GM12878 (cell line): Measurements from ENCODE around the gene CHAC1. TPM values are rescaled to one million over a fixed set of nuclear protein-coding genes. Genes with fewer than 3 reads are reported as not detected.
A peak's percentile ranks its signal among the peaks of the same experiment; 100 is the strongest.

ENCODE experiments used
- BCL11A ChIP-seq: IDR thresholded peaks from 2 replicates; pipeline ENCODE4 v1.6.1; 2011; ENCODE audit warnings: low read depth, low read length
- BRCA1 ChIP-seq: IDR thresholded peaks from 2 replicates; pipeline ENCODE4 v1.6.1; 2011; ENCODE audit warnings: low read depth, low read length, improper control_type of control experiment
- CBX3 ChIP-seq: fragments of 200-600 bp; sonication (generic); IDR thresholded peaks from 2 replicates; pipeline ENCODE4 v1.6.1; 2016; ENCODE audit warnings: low read depth, borderline replicate concordance
- CHD2 ChIP-seq: IDR thresholded peaks from 2 replicates; pipeline ENCODE4 v1.6.1; 2011; ENCODE audit warnings: low read depth, low read length, improper control_type of control experiment, borderline replicate concordance
- CTCF ChIP-seq, 3 experiments: IDR thresholded peaks in 2 of 3; conservative IDR thresholded peaks in 1 of 3; 2 replicates each; pipeline ENCODE4 v1.5.1; 2011; ENCODE audit warnings: low read depth in 3 of 3, low read length in 3 of 3, mild to moderate bottlenecking in 3 of 3, control low read depth in 2 of 3, moderate library complexity in 2 of 3, inconsistent platforms in 1 of 3, mixed read lengths in 1 of 3; ENCODE audit not compliant: control insufficient read depth in 2 of 3, insufficient read depth in 1 of 3; ENCODE audit errors: extremely low read depth in 1 of 3
- ELK1 ChIP-seq: IDR thresholded peaks from 2 replicates; pipeline ENCODE4 v1.6.1; 2012; ENCODE audit warnings: low read depth, low read length, improper control_type of control experiment
- GABPA ChIP-seq: IDR thresholded peaks from 2 replicates; pipeline ENCODE4 v1.6.1; 2014; ENCODE audit warnings: antibody characterized with exemption, low read depth, mild to moderate bottlenecking, inconsistent platforms
- KAT2A ChIP-seq: conservative IDR thresholded peaks from 2 replicates; pipeline ENCODE4 v1.6.1; 2011; ENCODE audit warnings: low read depth, low read length; ENCODE audit not compliant: control insufficient read depth
- KDM1A ChIP-seq: fragments of 200-600 bp; sonication (generic); IDR thresholded peaks from 2 replicates; pipeline ENCODE4 v1.6.1; 2016; ENCODE audit warnings: borderline replicate concordance
- MAX ChIP-seq: IDR thresholded peaks from 2 replicates; pipeline ENCODE4 v1.6.1; 2012; ENCODE audit warnings: low read depth, low read length, improper control_type of control experiment
- RELA ChIP-seq: fragments of 450-650 bp; IDR thresholded peaks from 2 replicates; pipeline ENCODE4 v1.8.0; 2014; ENCODE audit warnings: borderline replicate concordance; ENCODE audit not compliant: partially characterized antibody
- SPI1 ChIP-seq: IDR thresholded peaks from 2 replicates; pipeline ENCODE4 v1.6.1; 2011; ENCODE audit warnings: low read depth, mild to moderate bottlenecking, low read length, moderate library complexity, borderline replicate concordance; ENCODE audit not compliant: insufficient read depth
- STAT3 ChIP-seq: IDR thresholded peaks from 2 replicates; pipeline ENCODE4 v1.6.1; 2011; ENCODE audit warnings: low read depth, low read length, improper control_type of control experiment
- SUPT20H ChIP-seq: IDR thresholded peaks from 2 replicates; pipeline ENCODE4 v1.6.1; 2011; ENCODE audit warnings: low read depth, mild to moderate bottlenecking, low read length, moderate library complexity, borderline replicate concordance; ENCODE audit not compliant: control insufficient read depth
- YY1 ChIP-seq: IDR thresholded peaks from 2 replicates; pipeline ENCODE4 v1.6.1; 2011; ENCODE audit warnings: low read depth, mild to moderate bottlenecking, low read length
- ZNF384 ChIP-seq: IDR thresholded peaks from 2 replicates; pipeline ENCODE4 v1.6.1; 2012; ENCODE audit warnings: low read depth, mild to moderate bottlenecking, low read length, improper control_type of control experiment, borderline replicate concordance
- polyA plus RNA-seq, 11 experiments: library from polyadenylated mRNA; depleted of rRNA in 4 of 11; unstranded in 6 of 11; stranded (reverse) in 5 of 11; fragments of >200 nt; fragmentation: Nextera tagmentation in 4 of 11; fragmentation: Illumina TruSeq in 1 of 11; extraction: Ambion mirVana in 4 of 11; extraction: Trizol in 1 of 11; gene quantifications; 1 replicate in 1 of 11; 2 replicates in 10 of 11; pipeline versions ENCODE4 v1.2.1 to v1.2.3, GENCODE V29; 2011 to 2016; ENCODE audit warnings: inconsistent platforms in 2 of 11, missing spikeins in 2 of 11, low read depth in 1 of 11
- total RNA-seq, 4 experiments: library from RNA; depleted of rRNA in 3 of 4; stranded (reverse); fragments of >200 nt in 3 of 4; fragmentation: Illumina TruSeq in 1 of 4; extraction: Trizol in 1 of 4; gene quantifications; 2 replicates each; pipeline versions ENCODE4 v1.2.1 to v1.2.3, GENCODE V29; 2013 to 2021
- TF ChIP-seq, protein P1 (sequence below): fragments of 450-650 bp; IDR thresholded peaks from 2 replicates; pipeline ENCODE4 v1.6.1; 2017; ENCODE audit warnings: mild to moderate bottlenecking, moderate library complexity
- TF ChIP-seq, protein P2 (sequence below): IDR thresholded peaks from 2 replicates; pipeline ENCODE4 v1.6.1; 2011; ENCODE audit warnings: mild to moderate bottlenecking, low read depth, low read length, moderate library complexity; ENCODE audit not compliant: insufficient replicate concordance

Gene CHAC1
- total and polyA plus RNA-seq, 10 of the 15 experiments (the other 5 are each of a cell fraction or from before 2014, with no cell fraction given): 0.37 to 5.9 (median 3.3) TPM

DNA sequence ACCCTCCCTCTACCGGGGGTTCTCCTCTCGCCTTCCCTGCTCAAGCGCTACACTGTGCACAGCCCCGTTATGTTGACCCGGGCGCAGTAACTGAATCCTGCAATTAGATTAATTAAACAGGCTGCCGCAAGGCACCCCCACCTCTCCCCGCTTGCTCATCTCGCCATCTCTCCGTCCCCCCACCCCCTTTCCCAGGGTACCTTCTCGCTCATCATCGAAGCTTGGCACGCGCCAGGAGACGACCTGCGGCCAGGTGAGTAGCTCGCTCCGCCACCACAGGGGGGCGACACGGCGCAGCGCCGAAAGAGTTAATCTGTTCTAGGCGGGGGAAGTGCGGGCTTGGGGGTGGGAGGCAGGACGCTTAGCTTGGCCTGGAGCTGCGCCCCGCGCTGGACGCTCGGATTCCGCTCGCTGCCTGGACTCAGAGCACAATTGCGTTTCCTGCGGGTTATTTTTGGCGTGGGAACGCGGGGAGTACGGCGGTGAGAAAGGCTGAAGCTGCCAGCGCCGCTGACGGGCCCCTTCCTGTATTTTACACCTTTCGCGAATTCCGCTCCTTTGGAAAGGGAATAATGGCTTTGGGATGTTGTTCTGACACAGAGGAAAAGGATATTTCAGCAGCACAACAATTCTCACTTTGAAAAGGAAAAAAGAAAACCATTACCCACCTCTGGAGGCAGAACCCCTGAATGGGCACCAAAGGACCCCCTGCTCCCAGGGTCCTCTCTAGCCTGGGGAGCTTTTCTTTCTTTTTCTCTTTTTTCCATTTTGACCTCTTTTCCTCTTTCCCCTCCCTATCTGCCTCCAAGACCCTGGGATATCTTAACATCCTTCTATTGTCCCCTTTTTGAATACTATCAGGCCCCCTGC lies 22.6 kb upstream of the CHAC1 start (continued):
- TF ChIP-seq, protein P1, sequence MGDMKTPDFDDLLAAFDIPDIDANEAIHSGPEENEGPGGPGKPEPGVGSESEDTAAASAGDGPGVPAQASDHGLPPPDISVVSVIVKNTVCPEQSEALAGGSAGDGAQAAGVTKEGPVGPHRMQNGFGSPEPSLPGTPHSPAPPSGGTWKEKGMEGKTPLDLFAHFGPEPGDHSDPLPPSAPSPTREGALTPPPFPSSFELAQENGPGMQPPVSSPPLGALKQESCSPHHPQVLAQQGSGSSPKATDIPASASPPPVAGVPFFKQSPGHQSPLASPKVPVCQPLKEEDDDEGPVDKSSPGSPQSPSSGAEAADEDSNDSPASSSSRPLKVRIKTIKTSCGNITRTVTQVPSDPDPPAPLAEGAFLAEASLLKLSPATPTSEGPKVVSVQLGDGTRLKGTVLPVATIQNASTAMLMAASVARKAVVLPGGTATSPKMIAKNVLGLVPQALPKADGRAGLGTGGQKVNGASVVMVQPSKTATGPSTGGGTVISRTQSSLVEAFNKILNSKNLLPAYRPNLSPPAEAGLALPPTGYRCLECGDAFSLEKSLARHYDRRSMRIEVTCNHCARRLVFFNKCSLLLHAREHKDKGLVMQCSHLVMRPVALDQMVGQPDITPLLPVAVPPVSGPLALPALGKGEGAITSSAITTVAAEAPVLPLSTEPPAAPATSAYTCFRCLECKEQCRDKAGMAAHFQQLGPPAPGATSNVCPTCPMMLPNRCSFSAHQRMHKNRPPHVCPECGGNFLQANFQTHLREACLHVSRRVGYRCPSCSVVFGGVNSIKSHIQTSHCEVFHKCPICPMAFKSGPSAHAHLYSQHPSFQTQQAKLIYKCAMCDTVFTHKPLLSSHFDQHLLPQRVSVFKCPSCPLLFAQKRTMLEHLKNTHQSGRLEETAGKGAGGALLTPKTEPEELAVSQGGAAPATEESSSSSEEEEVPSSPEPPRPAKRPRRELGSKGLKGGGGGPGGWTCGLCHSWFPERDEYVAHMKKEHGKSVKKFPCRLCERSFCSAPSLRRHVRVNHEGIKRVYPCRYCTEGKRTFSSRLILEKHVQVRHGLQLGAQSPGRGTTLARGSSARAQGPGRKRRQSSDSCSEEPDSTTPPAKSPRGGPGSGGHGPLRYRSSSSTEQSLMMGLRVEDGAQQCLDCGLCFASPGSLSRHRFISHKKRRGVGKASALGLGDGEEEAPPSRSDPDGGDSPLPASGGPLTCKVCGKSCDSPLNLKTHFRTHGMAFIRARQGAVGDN: no peak
- no peak for TF ChIP-seq BCL11A
- no peak for TF ChIP-seq SUPT20H
- TF ChIP-seq SPI1: 0 out of 2 replicates have a peak, but pooled peaks have one; percentile 11
- peak; percentile 63 to 83 (median 76) for TF ChIP-seq CTCF (IDR thresholded peaks at IDR 0.05 in 2 of 3, conservative IDR thresholded peaks at IDR 0.05 in 1 of 3; ENCODE audit: control insufficient read depth in 2 of 3, extremely low read depth in 1 of 3, insufficient read depth in 1 of 3, low read depth in 3 of 3, low read length in 3 of 3)
- no peak for TF ChIP-seq KDM1A
- TF ChIP-seq STAT3: no peak
- no peak for TF ChIP-seq CBX3
- TF ChIP-seq GABPA: no peak
- TF ChIP-seq ZNF384: no peak
- TF ChIP-seq CHD2: no peak
- TF ChIP-seq ELK1: no peak
- TF ChIP-seq RELA: no peak
- TF ChIP-seq MAX: 0 out of 2 replicates have a peak, but pooled peaks have one; percentile 21
- TF ChIP-seq BRCA1: no peak
- no peak for TF ChIP-seq KAT2A
- TF ChIP-seq, protein P2, sequence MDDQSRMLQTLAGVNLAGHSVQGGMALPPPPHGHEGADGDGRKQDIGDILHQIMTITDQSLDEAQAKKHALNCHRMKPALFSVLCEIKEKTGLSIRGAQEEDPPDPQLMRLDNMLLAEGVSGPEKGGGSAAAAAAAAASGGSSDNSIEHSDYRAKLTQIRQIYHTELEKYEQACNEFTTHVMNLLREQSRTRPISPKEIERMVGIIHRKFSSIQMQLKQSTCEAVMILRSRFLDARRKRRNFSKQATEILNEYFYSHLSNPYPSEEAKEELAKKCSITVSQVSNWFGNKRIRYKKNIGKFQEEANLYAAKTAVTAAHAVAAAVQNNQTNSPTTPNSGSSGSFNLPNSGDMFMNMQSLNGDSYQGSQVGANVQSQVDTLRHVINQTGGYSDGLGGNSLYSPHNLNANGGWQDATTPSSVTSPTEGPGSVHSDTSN: no peak
- peak; percentile 57; the same call in 1 of the 2 replicates for TF ChIP-seq YY1
